GM20431 (cell line): ENCODE measurements around the gene CMPK1.
"Not testable (repeated sequence)": the region's sequence is repeated elsewhere in the genome, so short reads cannot be mapped to it uniquely, and the experiment has no call there.

ENCODE experiments used
- in situ Hi-C: fragments of 300-500 bp; cut with MseI, MboI; formaldehyde crosslinking; loops from one replicate; pipeline ENCODE4 v1.15.0; 2020; ENCODE audit warnings: low sequenced_read_pairs; ENCODE audit not compliant: unreplicated experiment

Gene CMPK1

GRCh38 chr1:47334765-47335435 lies 1.3 kb downstream of the CMPK1 start:
- in situ Hi-C loops, result no loop called here

GRCh38 chr1:47337350-47337749 lies 3.8 kb downstream of the CMPK1 start:
- in situ Hi-C loops, result no loop called here

- in situ Hi-C loops, result no loop called here
Observed at GRCh38 chr1:47338249-47339077, 4.9 kb downstream of the CMPK1 start.

GRCh38 chr1:47340227-47340626 lies 6.6 kb downstream of the CMPK1 start:
- in situ Hi-C loops, result no loop called here

- in situ Hi-C loops, result not testable (repeated sequence)
Observed at GRCh38 chr1:47346979-47347378, 13.4 kb downstream of the CMPK1 start.

- in situ Hi-C loops, result no loop called here
Observed at GRCh38 chr1:47347735-47348134, 14.1 kb downstream of the CMPK1 start.

GRCh38 chr1:47348246-47348645 lies 14.7 kb downstream of the CMPK1 start:
- in situ Hi-C loops, result no loop called here

- in situ Hi-C loops, result no loop called here
Observed at GRCh38 chr1:47351305-47351704, 17.7 kb downstream of the CMPK1 start.

GRCh38 chr1:47361380-47361779 lies 27.8 kb downstream of the CMPK1 start:
- in situ Hi-C loops, result no loop called here

- in situ Hi-C loops, result no loop called here
Observed at GRCh38 chr1:47362828-47363227, 29.2 kb downstream of the CMPK1 start.

GRCh38 chr1:47367651-47368050 lies 34.1 kb downstream of the CMPK1 start:
- in situ Hi-C loops, result no loop called here

- in situ Hi-C loops, result no loop called here
Observed at GRCh38 chr1:47371016-47371517, 37.5 kb downstream of the CMPK1 start.

GRCh38 chr1:47374501-47374900 lies 40.9 kb downstream of the CMPK1 start:
- in situ Hi-C loops, result no loop called here

GRCh38 chr1:47378147-47378546 lies 44.6 kb downstream of the CMPK1 start:
- in situ Hi-C loops, result no loop called here

- in situ Hi-C loops, result no loop called here
Observed at GRCh38 chr1:47380699-47381098, 47.1 kb downstream of the CMPK1 start.

GRCh38 chr1:47382399-47382983 lies 48.9 kb downstream of the CMPK1 start:
- in situ Hi-C loops, result no loop called here

GRCh38 chr1:47384083-47384482 lies 50.5 kb downstream of the CMPK1 start:
- in situ Hi-C loops, result no loop called here

GRCh38 chr1:47385020-47385419 lies 51.4 kb downstream of the CMPK1 start:
- in situ Hi-C loops, result no loop called here

GRCh38 chr1:47386268-47386667 lies 52.7 kb downstream of the CMPK1 start:
- in situ Hi-C loops, result no loop called here

GRCh38 chr1:47388030-47388890 lies 54.7 kb downstream of the CMPK1 start:
- in situ Hi-C loops, result no loop called here
